SIG-M5 treated with dmso at 0.1 percent for 504 hours (cell line): ENCODE measurements around the gene PLEKHH3.

ENCODE experiments used
- DNase-seq: peaks from one replicate; lab custom pipeline; 2025; ENCODE audit not compliant: unreplicated experiment; lab: John Stamatoyannopoulos, UW

The PLEKHH3 gene, protein sequence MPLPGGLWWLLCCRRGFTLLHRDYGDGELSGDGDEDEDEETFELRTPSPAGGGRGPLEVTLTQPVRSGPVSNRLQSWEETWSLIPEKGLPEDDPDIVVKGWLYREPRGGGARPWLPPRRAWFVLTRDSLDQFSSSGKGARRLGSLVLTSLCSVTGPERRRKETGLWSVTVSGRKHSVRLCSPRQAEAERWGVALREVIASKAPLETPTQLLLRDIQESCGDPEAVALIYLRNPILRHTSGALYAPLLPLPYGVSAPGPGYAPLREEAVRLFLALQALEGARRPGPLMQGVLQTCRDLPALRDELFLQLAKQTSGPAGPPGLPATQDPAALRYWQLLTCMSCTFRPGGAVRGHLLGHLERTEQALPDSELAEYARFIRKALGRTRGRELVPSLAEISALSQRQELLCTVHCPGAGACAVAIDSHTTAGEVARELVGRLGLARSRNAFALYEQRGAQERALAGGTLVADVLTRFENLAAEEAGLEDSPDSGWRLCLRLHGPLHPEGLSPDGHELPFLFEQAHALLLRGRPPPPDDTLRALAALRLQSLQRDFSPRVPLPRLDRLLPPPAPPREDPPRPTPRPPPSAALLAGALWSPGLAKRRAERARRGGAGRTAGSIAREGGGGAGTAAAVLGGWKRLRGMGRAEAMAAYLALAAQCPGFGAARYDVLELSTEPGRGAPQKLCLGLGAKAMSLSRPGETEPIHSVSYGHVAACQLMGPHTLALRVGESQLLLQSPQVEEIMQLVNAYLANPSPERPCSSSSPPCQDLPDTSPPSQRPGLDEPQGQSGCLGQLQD

GRCh38 chr17:42676424-42677011 lies at the start of gene PLEKHH3:
PLEKHH3 (minus strand) TSS chr17:42676994; CDS start chr17:42676563, 431 bp downstream.
- DNase-seq: no peak

DNA sequence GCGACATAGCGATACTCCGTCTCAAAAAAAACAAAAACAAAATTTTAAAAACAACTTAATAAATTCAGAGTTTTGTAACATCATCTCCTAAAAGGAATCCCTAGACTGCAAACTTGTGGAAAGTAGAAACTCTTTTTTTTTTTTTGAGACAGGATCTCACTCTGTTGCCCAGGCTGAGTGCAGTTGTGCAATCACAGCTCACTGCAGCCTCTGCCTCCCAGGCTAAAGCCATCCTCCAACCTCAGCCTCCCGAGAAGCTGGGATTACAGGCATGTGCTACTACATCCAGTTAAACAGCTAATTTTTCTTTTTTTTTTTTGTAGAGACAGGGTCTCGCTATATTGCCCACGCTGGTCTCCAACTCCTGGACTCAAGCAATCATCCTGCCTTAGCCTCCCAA lies 48.3 kb upstream of the PLEKHH3 start:
- no peak for DNase-seq

DNA sequence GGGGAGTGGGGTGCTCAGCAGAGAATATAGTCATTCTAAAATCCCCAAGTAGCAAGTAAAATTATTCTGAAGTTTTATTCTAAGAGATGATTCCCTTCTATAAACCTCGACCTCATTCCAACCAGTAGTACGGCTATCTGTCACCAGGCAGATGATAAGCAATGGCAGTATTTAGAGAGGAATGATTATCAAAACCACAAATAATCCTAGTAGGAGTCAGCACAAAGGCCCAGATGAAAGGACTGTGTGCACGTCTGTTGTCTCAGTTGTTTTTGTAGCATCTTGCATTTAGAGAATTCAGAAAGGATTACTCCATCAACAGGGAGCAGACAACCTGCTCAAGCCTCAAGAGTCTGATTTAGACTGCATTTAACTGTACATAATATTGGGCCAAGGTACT lies 46.8 kb upstream of the PLEKHH3 start:
- DNase-seq: no peak

- DNase-seq: peak; percentile 65
These were observed 44.3 kb upstream of the PLEKHH3 start for GRCh38 chr17:42720996-42721583.

DNA sequence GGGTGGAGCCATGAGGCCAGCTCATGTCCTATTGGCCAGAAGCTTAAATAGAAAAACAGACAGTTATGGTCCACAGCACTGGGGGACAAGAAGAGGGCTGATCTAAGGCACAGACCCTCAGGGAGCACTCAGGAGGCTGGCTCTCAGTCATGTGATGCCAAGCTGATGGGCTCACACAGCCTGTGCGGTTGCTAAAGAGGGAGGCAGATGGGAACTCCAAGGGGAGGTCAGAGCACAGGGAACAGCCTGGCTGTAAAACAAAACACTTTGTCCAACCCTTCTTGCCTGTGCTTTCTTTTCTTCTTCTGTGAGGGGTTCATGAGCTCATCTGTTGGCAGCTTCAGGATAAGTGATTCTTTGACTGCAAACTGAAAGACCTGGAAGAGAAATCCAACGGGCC lies 32.8 kb upstream of the PLEKHH3 start:
- DNase-seq: no peak

DNA sequence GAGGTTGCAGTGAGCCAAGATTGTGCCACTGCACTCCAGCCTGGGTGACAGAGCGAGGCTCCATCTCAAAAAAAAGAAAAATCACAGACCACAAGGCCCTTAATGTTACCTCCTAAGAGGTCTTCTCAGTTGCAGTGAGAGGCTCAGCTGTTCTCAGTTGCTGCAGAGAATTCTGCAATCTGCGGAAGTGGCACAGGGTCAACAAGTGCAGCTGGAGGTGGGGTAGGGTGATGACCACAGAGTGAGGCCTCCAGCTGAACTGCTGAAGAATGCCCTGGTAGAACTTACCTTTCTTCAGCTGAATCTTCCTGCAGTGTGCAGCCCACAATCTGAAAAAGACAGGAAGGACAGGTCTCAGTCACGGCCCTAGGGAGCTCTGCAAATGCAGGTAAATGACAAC lies 31.8 kb upstream of the PLEKHH3 start:
- DNase-seq: no peak

GRCh38 chr17:42706732-42707131 lies 29.9 kb upstream of the PLEKHH3 start:
- no peak for DNase-seq

- DNase-seq: no peak
These were observed 28.2 kb upstream of the PLEKHH3 start for GRCh38 chr17:42704837-42705494.

GRCh38 chr17:42704490-42704836 lies 27.7 kb upstream of the PLEKHH3 start:
- DNase-seq: no peak

- no peak for DNase-seq
These were observed 25.7 kb upstream of the PLEKHH3 start for GRCh38 chr17:42702446-42702845.

- DNase-seq: no peak
These were observed 23.9 kb upstream of the PLEKHH3 start for GRCh38 chr17:42700586-42701289.

DNA sequence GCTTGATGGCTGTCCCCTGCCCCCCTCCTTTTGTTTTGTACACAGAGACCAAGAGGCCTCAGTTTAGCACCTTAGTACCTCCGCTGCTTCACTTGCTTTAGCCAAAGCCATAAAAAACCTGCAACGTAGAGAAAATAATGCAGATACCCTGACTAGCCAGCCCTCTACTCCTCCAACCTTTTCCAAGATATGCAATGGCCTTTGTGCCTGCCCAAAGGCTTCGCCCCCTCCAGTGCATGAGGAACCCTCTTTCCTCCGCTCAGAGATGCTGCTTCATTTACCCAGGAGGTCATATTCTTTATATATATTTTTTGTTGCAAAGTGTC lies 22.6 kb upstream of the PLEKHH3 start:
- DNase-seq: no peak

GRCh38 chr17:42698736-42699414 lies 22.1 kb upstream of the PLEKHH3 start:
- no peak for DNase-seq

GRCh38 chr17:42697108-42697811 lies 20.5 kb upstream of the PLEKHH3 start:
- DNase-seq: no peak

- DNase-seq: no peak
These were observed 18.7 kb upstream of the PLEKHH3 start for GRCh38 chr17:42695500-42695899.

DNA sequence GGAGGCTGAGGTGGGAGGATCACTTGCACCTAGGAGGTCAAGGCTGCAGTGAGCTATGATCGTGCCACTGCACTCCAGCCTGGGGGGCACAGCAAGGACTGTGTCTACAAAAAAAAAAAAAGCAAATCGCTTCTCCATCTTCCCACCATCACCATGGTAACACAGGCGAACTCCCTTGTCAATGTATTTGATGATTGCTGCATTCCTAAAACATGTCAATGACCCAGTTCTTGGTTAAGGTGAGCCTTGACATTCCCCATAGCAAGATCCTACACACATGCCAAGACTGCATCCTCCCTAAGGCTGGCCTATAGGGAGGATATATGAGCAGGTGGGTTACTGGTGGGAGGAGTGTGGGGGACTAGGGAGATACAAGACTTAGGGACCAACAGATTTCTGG lies 17.7 kb upstream of the PLEKHH3 start:
- DNase-seq: no peak

DNA sequence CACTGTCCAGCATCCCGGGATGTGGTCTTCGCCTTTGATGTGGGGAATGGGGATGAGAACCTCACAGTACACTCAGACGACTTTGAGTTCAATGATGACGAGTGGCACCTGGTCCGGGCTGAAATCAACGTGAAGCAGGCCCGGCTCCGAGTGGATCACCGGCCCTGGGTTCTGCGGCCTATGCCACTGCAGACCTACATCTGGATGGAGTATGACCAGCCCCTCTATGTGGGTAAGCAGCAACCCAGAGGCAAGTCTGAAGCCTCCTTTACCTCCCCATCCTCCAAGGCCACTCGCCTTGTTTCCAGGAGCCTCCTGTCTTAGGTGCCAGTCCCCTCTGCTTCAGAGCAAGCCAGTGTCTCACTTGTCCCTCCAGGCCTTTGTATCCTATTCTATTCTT lies 15.7 kb upstream of the PLEKHH3 start:
- DNase-seq: no peak

DNA sequence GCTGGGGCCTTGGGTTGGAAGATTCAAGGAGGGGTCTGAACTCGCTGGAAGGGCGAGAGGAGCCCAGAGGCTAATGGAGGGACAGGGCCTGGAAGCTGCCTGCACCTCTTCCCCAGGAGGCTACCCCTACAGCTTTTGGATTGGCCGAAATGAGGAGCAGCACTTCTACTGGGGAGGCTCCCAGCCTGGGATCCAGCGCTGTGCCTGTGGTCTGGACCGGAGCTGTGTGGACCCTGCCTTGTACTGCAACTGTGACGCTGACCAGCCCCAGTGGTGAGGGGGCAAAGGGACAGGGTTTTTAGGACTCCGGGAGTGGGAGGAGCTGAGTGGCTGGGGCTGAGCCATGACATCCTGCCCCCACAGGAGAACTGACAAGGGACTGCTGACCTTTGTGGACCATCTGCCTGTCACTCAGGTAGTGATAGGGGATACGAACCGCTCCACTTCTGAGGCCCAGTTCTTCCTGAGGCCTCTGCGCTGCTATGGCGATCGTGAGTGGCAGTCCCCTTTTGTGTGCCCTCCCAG lies 14.3 kb upstream of the PLEKHH3 start:
- no peak for DNase-seq

- DNase-seq: no peak
These were observed 13.8 kb upstream of the PLEKHH3 start for GRCh38 chr17:42690596-42690995.
